OCI-LY7 (cell line): ENCODE data around the gene P4HA3. TPM values are rescaled to one million over a fixed set of nuclear protein-coding genes. Genes with fewer than 3 reads are reported as not detected.

Source experiments
- BruUV-seq: library from RNA; stranded (reverse); fragments of 400-500 nt; replicated peaks from 2 replicates; lab custom pipeline; 2021; lab: Mats Ljungman, UMichigan
- CTCF ChIA-PET: fragments of 300-600 bp; sonication (Branson Sonifier 250); formaldehyde crosslinking; loops from one replicate; lab custom pipeline; 2022; ENCODE audit warnings: antibody characterized with exemption; ENCODE audit not compliant: unreplicated experiment; lab: Charles Lee
- POLR2A ChIA-PET: fragments of 300-600 bp; sonication (Branson Sonifier 250); formaldehyde crosslinking; loops from one replicate; lab custom pipeline; 2022; ENCODE audit warnings: antibody characterized with exemption; lab: Charles Lee
- DNase-seq: peaks from one replicate; pipeline ENCODE4 v3.0.0-alpha.2; 2015; ENCODE audit warnings: low spot score
- H2AFZ ChIP-seq: fragments of 200-600 bp; sonication (generic), shearing (Covaris generic); 2 replicates; pipeline ENCODE4 v1.6.1; 2014; ENCODE audit warnings: mild to moderate bottlenecking, antibody characterized with exemption, low read length, moderate library complexity
- H3K27ac ChIP-seq: fragments of 200-600 bp; sonication (generic); 2 replicates; pipeline ENCODE4 v1.5.1; 2014; ENCODE audit warnings: mixed run types, low read depth, mild to moderate bottlenecking, moderate library complexity, low read length, inconsistent platforms; ENCODE audit not compliant: poor library complexity, severe bottlenecking
- H3K36me3 ChIP-seq: fragments of 200-600 bp; sonication (generic); 2 replicates; pipeline ENCODE4 v1.6.1; 2014; ENCODE audit warnings: mild to moderate bottlenecking, antibody characterized with exemption, low read length, moderate library complexity, mixed read lengths; ENCODE audit not compliant: insufficient read depth
- H3K4me1 ChIP-seq: fragments of 200-600 bp; sonication (generic); 2 replicates; pipeline ENCODE4 v1.5.1; 2014; ENCODE audit warnings: mild to moderate bottlenecking, low read length; ENCODE audit not compliant: insufficient read depth, poor library complexity, severe bottlenecking
- H3K4me2 ChIP-seq: fragments of 200-600 bp; sonication (generic); 2 replicates; pipeline ENCODE4 v1.6.1; 2014; ENCODE audit warnings: mild to moderate bottlenecking, low read length
- H3K4me3 ChIP-seq: fragments of 200-600 bp; sonication (generic); 2 replicates; pipeline ENCODE4 v1.5.1; 2014; ENCODE audit warnings: mild to moderate bottlenecking, low read depth, low read length; ENCODE audit not compliant: poor library complexity, severe bottlenecking
- H3K79me2 ChIP-seq: fragments of 200-600 bp; sonication (generic); 2 replicates; pipeline ENCODE4 v1.6.1; 2016; ENCODE audit warnings: low read depth, mild to moderate bottlenecking, low read length, moderate library complexity, mixed read lengths; ENCODE audit not compliant: insufficient read depth
- H3K9me2 ChIP-seq: fragments of 200-600 bp; sonication (generic); 2 replicates; pipeline ENCODE4 v1.6.1; 2016; ENCODE audit warnings: mild to moderate bottlenecking, low read length, mixed read lengths; ENCODE audit not compliant: insufficient read depth
- H3K9me3 ChIP-seq: fragments of 200-600 bp; sonication (generic); 2 replicates; pipeline ENCODE4 v1.6.1; 2014; ENCODE audit warnings: mild to moderate bottlenecking, mixed run types, low read length, mixed read lengths
- H4K20me1 ChIP-seq: fragments of 200-600 bp; sonication (generic); 2 replicates; pipeline ENCODE4 v1.6.1; 2014; ENCODE audit warnings: mild to moderate bottlenecking, antibody characterized with exemption, low read length, moderate library complexity, mixed read lengths; ENCODE audit not compliant: insufficient read depth
- CTCF ChIP-seq: fragments of 200-600 bp; sonication (generic); conservative IDR thresholded peaks from 2 replicates; pipeline ENCODE4 v1.5.1; 2014; ENCODE audit warnings: mild to moderate bottlenecking, antibody characterized with exemption, low read length, moderate library complexity, mixed read lengths
- EZH2phosphoT487 ChIP-seq: fragments of 200-600 bp; sonication (generic); IDR thresholded peaks from 2 replicates; pipeline ENCODE4 v1.6.1; 2018; ENCODE audit warnings: low read depth, borderline replicate concordance, mild to moderate bottlenecking, mixed run types, antibody characterized with exemption, low read length, moderate library complexity, mixed read lengths
- intact Hi-C: fragments of 100-400 bp; cut with micrococcal nuclease; formaldehyde crosslinking; loops from one replicate; pipeline ENCODE4 v1.10.0; 2022; ENCODE audit not compliant: unreplicated experiment
- total RNA-seq, 2 experiments: library from RNA; depleted of rRNA in 1 of 2; stranded (reverse); fragments of >200 nt in 1 of 2; shearing (Covaris generic) in 1 of 2; gene quantifications; 2 replicates each; pipeline ENCODE4 v1.2.3, GENCODE V29; 2014 to 2022

P4HA3 gene
- total RNA-seq, 2 experiments from 2014 or later: not detected

- Histone ChIP-seq H3K36me3 (no peaks in the 10 kb centered on the region), H3K9me3 (0 out of 2 replicates have a peak, but pooled peaks cover 3% of the 10 kb centered on the region), H3K79me2 (no peaks in the 10 kb centered on the region), H3K4me3 (no peak overlapping the region), H2AFZ (no peak overlapping the region), H4K20me1 (no peaks in the 10 kb centered on the region), H3K4me1 (no peaks in the 10 kb centered on the region), H3K9me2 (no peaks in the 10 kb centered on the region), H3K4me2 (no peak overlapping the region), H3K27ac (no peak overlapping the region)
- BruUV-seq: no TSS peak
- POLR2A ChIA-PET: interaction anchor here (0.7 kb wide), 1 partner anchor 810 kb away, joined by 3 read pairs; no protein-coding TSS in a partner anchor
- TF ChIP-seq CTCF: no peak
- no peak for TF ChIP-seq EZH2phosphoT487
- DNase-seq: no peak
- CTCF ChIA-PET: no interaction called here
- intact Hi-C loops: no loop called here
Measured at GRCh38 chr11:74297484-74297883, 14.0 kb downstream of the P4HA3 start.

GRCh38 chr11:74288911-74289310, 22.5 kb downstream of the P4HA3 start:
- Histone ChIP-seq H3K9me2 (no peaks in the 10 kb centered on the region), H3K36me3 (no peaks in the 10 kb centered on the region), H3K27ac (no peak overlapping the region), H3K4me2 (no peak overlapping the region), H3K9me3 (no peaks in the 10 kb centered on the region), H3K4me3 (no peak overlapping the region), H4K20me1 (no peaks in the 10 kb centered on the region), H2AFZ (no peak overlapping the region), H3K79me2 (no peaks in the 10 kb centered on the region), H3K4me1 (no peaks in the 10 kb centered on the region)
- POLR2A ChIA-PET: no interaction called here
- TF ChIP-seq EZH2phosphoT487: no peak
- no peak for TF ChIP-seq CTCF
- CTCF ChIA-PET: no interaction called here
- no peak for DNase-seq
- intact Hi-C loops: no loop called here
- BruUV-seq: no TSS peak

- Histone ChIP-seq H3K27ac (no peak overlapping the region), H3K4me1 (no peaks in the 10 kb centered on the region), H3K4me2 (no peak overlapping the region), H3K9me3 (no peaks in the 10 kb centered on the region), H3K36me3 (no peaks in the 10 kb centered on the region), H3K9me2 (no peaks in the 10 kb centered on the region), H3K79me2 (no peaks in the 10 kb centered on the region), H2AFZ (no peak overlapping the region), H3K4me3 (no peak overlapping the region), H4K20me1 (no peaks in the 10 kb centered on the region)
- no TSS peak for BruUV-seq
- ChIA-PET CTCF (no interaction called here), POLR2A (no interaction called here)
- TF ChIP-seq CTCF (no peak), EZH2phosphoT487 (no peak)
- DNase-seq: no peak
- intact Hi-C loops: no loop called here
Measured at GRCh38 chr11:74288161-74288560, 23.3 kb downstream of the P4HA3 start.
